Breast epithelium (tissue), 3 donors: ENCODE measurements around the gene KCNA2.

Source experiments
- POLR2AphosphoS5 ChIP-seq, 3 donors: sonication (generic); formaldehyde crosslinking; IDR thresholded peaks; one replicate each; pipeline ENCODE4 v1.6.1; 2017; ENCODE audit warnings: antibody characterized with exemption in 3 of 3
- TF ChIP-seq, protein P1 (sequence below), 3 donors: fragments of 450-650 bp; IDR thresholded peaks; one replicate each; pipeline ENCODE4 v1.5.1; 2016 to 2017; ENCODE audit warnings: antibody characterized with exemption in 3 of 3, mild to moderate bottlenecking in 3 of 3, moderate library complexity in 3 of 3

- TF ChIP-seq, protein P1, sequence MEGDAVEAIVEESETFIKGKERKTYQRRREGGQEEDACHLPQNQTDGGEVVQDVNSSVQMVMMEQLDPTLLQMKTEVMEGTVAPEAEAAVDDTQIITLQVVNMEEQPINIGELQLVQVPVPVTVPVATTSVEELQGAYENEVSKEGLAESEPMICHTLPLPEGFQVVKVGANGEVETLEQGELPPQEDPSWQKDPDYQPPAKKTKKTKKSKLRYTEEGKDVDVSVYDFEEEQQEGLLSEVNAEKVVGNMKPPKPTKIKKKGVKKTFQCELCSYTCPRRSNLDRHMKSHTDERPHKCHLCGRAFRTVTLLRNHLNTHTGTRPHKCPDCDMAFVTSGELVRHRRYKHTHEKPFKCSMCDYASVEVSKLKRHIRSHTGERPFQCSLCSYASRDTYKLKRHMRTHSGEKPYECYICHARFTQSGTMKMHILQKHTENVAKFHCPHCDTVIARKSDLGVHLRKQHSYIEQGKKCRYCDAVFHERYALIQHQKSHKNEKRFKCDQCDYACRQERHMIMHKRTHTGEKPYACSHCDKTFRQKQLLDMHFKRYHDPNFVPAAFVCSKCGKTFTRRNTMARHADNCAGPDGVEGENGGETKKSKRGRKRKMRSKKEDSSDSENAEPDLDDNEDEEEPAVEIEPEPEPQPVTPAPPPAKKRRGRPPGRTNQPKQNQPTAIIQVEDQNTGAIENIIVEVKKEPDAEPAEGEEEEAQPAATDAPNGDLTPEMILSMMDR (IDR thresholded peaks at IDR 0.05): no peak
- no peak for TF ChIP-seq POLR2AphosphoS5 (IDR thresholded peaks at IDR 0.05)
These were observed 17.2 kb downstream of the KCNA2 start for GRCh38 chr1:110588991-110589390.
